ENCODE results near the gene PSMC3IP. TPM values are rescaled to one million over a fixed set of nuclear protein-coding genes. Genes with fewer than 3 reads are reported as not detected.

PSMC3IP gene
- total and polyA plus RNA-seq, 2 experiments from 2014 or later: 18.5 to 29.5 TPM

- H3K4me3 Mint-ChIP-seq: no peak overlapping the region
- DNase-seq (ENCODE audit: low spot score): no peak
- no peaks in the 10 kb centered on the region for H3K9me2 ChIP-seq (ENCODE audit: insufficient read depth)
- H3K27ac Mint-ChIP-seq: no peak overlapping the region
- peaks cover 2% of the 10 kb centered on the region for H3K27me3 Mint-ChIP-seq (ENCODE audit: insufficient read depth, low read depth, poor library complexity)
- H2AFZ ChIP-seq: no peak overlapping the region
- H3K4me1 ChIP-seq (ENCODE audit: insufficient read depth): no peaks in the 10 kb centered on the region
- no peaks in the 10 kb centered on the region for H3K36me3 Mint-ChIP-seq (ENCODE audit: low read depth)
- no peak for ATAC-seq
- H3K9me3 Mint-ChIP-seq: no peaks in the 10 kb centered on the region; the same call in 2 of the 3 replicates
- H3K27ac ChIP-seq (ENCODE audit: low read depth): no peak overlapping the region
- H3K4me2 ChIP-seq: no peak overlapping the region
- no peaks in the 10 kb centered on the region for H3K36me3 ChIP-seq (ENCODE audit: insufficient read depth)
- no peak for TF ChIP-seq NANOG (IDR thresholded peaks at IDR 0.05; ENCODE audit: borderline replicate concordance)
- no peak for TF ChIP-seq EZH2 (IDR thresholded peaks at IDR 0.05; ENCODE audit: low read depth, unreplicated experiment)
- peak in 1 of 2 experiments; percentile 56; a peak in 2 of 4 replicates for TF ChIP-seq CTCF (conservative IDR thresholded peaks at IDR 0.05; ENCODE audit: low read depth in 2 of 2)
- H4K20me1 ChIP-seq (replicated peaks; ENCODE audit: insufficient read depth): no peaks in the 10 kb centered on the region
- H3K79me2 ChIP-seq (replicated peaks; ENCODE audit: insufficient read depth): no peaks in the 10 kb centered on the region
- H3K4me3 ChIP-seq: no peak overlapping the region
- peaks cover 2% of the 10 kb centered on the region; the same call in 2 of the 3 replicates for H3K4me1 Mint-ChIP-seq
- no peaks in the 10 kb centered on the region for H3F3A ChIP-seq (replicated peaks; ENCODE audit: low read depth)
- H3K27me3 ChIP-seq (ENCODE audit: insufficient read depth): no peaks in the 10 kb centered on the region
Observed at GRCh38 chr17:42623732-42624596, 46.4 kb upstream of the PSMC3IP start.

GRCh38 chr17:42623271-42623670 lies 45.7 kb upstream of the PSMC3IP start:
- ATAC-seq: no peak
- H3K4me1 ChIP-seq (ENCODE audit: insufficient read depth): peaks cover 2% of the 10 kb centered on the region
- Mint-ChIP-seq H3K36me3 (ENCODE audit: low read depth) (no peaks in the 10 kb centered on the region), H3K4me3 (no peak overlapping the region), H3K4me1 (peaks cover 9% of the 10 kb centered on the region; the same call in 2 of the 3 replicates), H3K27me3 (ENCODE audit: insufficient read depth, low read depth, poor library complexity) (peaks cover 4% of the 10 kb centered on the region), H3K9me3 (no peaks in the 10 kb centered on the region; the same call in 2 of the 3 replicates), H3K27ac (no peak overlapping the region)
- no peak overlapping the region for H3K4me3 ChIP-seq
- no peak overlapping the region for H3K27ac ChIP-seq (ENCODE audit: low read depth)
- no peaks in the 10 kb centered on the region for H4K20me1 ChIP-seq (replicated peaks; ENCODE audit: insufficient read depth)
- no peaks in the 10 kb centered on the region for H3K36me3 ChIP-seq (ENCODE audit: insufficient read depth)
- DNase-seq (ENCODE audit: low spot score): no peak
- no peak overlapping the region for H3K4me2 ChIP-seq
- H3F3A ChIP-seq (replicated peaks; ENCODE audit: low read depth): no peaks in the 10 kb centered on the region; the same call in 1 of the 2 replicates
- no peaks in the 10 kb centered on the region for H3K9me2 ChIP-seq (ENCODE audit: insufficient read depth)
- no peaks in the 10 kb centered on the region for H3K79me2 ChIP-seq (replicated peaks; ENCODE audit: insufficient read depth)
- H2AFZ ChIP-seq: no peak overlapping the region
- H3K27me3 ChIP-seq (ENCODE audit: insufficient read depth): no peaks in the 10 kb centered on the region
- no peak for TF ChIP-seq POLR2AphosphoS5 (IDR thresholded peaks at IDR 0.05; ENCODE audit: low read depth)
- TF ChIP-seq CTCF (conservative IDR thresholded peaks at IDR 0.05; ENCODE audit: low read depth in 2 of 2): no peak
- TF ChIP-seq ZNF114 (CRISPR knock-in tag; IDR thresholded peaks at IDR 0.05): no peak
- no peak for TF ChIP-seq ZNF331 (CRISPR knock-in tag; IDR thresholded peaks at IDR 0.05; ENCODE audit: low read depth)
- TF ChIP-seq ETS1 (IDR thresholded peaks at IDR 0.05): no peak
- no peak for TF ChIP-seq ZNF462 (CRISPR knock-in tag; IDR thresholded peaks at IDR 0.05)
- no peak for TF ChIP-seq EZH2 (IDR thresholded peaks at IDR 0.05; ENCODE audit: low read depth, unreplicated experiment)
